A549 treated with CpdA at 1 μM for 4 hours (cell line): Measurements from ENCODE around the gene OR1J2. TPM values are rescaled to one million over a fixed set of nuclear protein-coding genes. Genes with fewer than 3 reads are reported as not detected.

Experiments used
- total RNA-seq: library from RNA; stranded (reverse); fragments of 200-300 nt; extraction: Qiagen RNA extraction; gene quantifications from 5 replicates; pipeline ENCODE4 v1.2.3, GENCODE V29; 2022; ENCODE audit warnings: low read depth

Gene OR1J2
- total RNA-seq, result 0.06 to 0.15 TPM in 2 of 5 replicates, not detected in the others

DNA sequence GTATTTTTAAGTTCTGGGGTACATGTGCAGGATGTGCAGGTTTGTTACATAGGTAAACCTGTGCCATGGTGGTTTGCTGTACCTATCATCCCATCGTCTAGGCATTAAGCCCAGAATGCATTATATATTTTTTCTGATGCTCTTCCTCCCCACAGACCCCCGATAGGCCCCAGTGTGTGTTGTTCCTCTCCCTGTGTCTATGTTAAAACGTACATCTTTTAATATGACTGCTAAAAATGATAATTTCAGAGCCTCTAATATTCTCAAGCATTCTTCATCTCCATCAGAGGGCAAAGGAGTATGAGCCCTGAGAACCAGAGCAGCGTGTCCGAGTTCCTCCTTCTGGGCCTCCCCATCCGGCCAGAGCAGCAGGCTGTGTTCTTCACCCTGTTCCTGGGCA lies at the start of gene OR1J2:
Gene OR1J2, plus strand, starts transcription at position 301 of the 400 bp plus-strand sequence. Its CDS starts 0 bp downstream, at position 301.

GRCh38 chr9:122477826-122478225 lies 32.8 kb upstream of the OR1J2 start, which contains the start of gene OR1J1:
Gene OR1J1 (minus strand): TSS chr9:122477926. CDS start chr9:122477926, 0 bp downstream.

GRCh38 chr9:122518841-122519240 lies 8.2 kb downstream of the OR1J2 start, which contains the start of gene OR1J4:
Gene OR1J4 (plus strand): TSS chr9:122519141. CDS start chr9:122519141, 0 bp downstream.

GRCh38 chr9:122527193-122527592 lies 16.6 kb downstream of the OR1J2 start, which contains the start of gene OR1N1:
Gene OR1N1 (minus strand): TSS chr9:122527293. CDS start chr9:122527293, 0 bp downstream.

DNA sequence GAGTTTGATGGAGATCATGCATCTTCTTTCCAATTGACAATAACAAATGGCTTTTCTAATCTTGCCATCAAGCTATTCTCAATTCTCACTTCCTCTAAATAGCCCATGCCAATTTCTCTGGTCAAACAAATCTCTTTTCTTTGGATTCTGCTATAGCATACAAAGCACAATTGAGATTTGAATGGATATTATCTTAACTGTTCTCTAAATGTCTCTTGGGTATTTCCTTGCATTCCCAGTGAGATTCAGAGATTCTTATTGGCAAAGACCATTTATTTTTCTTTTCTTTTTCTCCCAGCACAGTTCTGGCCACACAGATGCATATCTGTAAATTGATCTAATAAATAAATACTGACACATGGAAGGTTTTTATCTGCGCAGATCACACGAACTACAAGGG lies 42.2 kb downstream of the OR1J2 start, which contains the start of gene OR1N2:
Gene OR1N2, plus strand, starts transcription at position 301 of the 400 bp plus-strand sequence. CDS start 100 bp downstream, outside the sequence.

Other genes with a start within 250 kb of the OR1J2 start
- gene RBM18, start 246.0 kb upstream of the OR1J2 start, total RNA-seq, result 13.8 to 23.7 TPM (median 21.4 TPM) in 5 replicates
- 66.9 to 76.9 TPM (median 71.2 TPM) in 5 replicates for gene MRRF, start 245.9 kb upstream of the OR1J2 start, total RNA-seq
- gene PTGS1, start 139.8 kb upstream of the OR1J2 start, total RNA-seq, result 0.82 to 1.5 TPM (median 1.2 TPM) in 5 replicates
- not detected in 5 replicates for gene OR1J1, start 32.9 kb upstream of the OR1J2 start, total RNA-seq
- 0.13 to 0.24 TPM in 2 of 5 replicates, not detected in the others for gene OR1J4, start 8.3 kb downstream of the OR1J2 start, total RNA-seq
- not detected in 5 replicates for gene OR1N1, start 16.5 kb downstream of the OR1J2 start, total RNA-seq
- gene OR1N2, start 42.3 kb downstream of the OR1J2 start, total RNA-seq, result not detected in 5 replicates
- gene OR1L8, start 72.6 kb downstream of the OR1J2 start, total RNA-seq, result not detected in 5 replicates
- gene OR1Q1, start 103.9 kb downstream of the OR1J2 start, total RNA-seq, result 0.06 TPM in 1 of 5 replicates, not detected in the others
- gene OR1B1, start 146.8 kb downstream of the OR1J2 start, total RNA-seq, result not detected in 5 replicates
- not detected in 5 replicates for gene OR1L1, start 150.9 kb downstream of the OR1J2 start, total RNA-seq
- not detected in 5 replicates for gene OR1L3, start 164.3 kb downstream of the OR1J2 start, total RNA-seq
- not detected in 5 replicates for gene OR1L4, start 213.2 kb downstream of the OR1J2 start, total RNA-seq
- gene OR1L6, start 231.5 kb downstream of the OR1J2 start, total RNA-seq, result not detected in 5 replicates